Prostate gland (tissue), 2 donors: ENCODE results near the gene MPC1.

Experiments used
- POLR2A ChIP-seq: fragments of 450-650 bp; IDR thresholded peaks from one replicate; pipeline ENCODE4 v1.6.1; 2016; ENCODE audit warnings: antibody characterized with exemption, mild to moderate bottlenecking
- POLR2AphosphoS5 ChIP-seq: sonication (generic); formaldehyde crosslinking; IDR thresholded peaks from one replicate; pipeline ENCODE4 v1.6.1; 2017; ENCODE audit warnings: antibody characterized with exemption
- TF ChIP-seq, protein P1 (sequence below), 4 experiments: fragments of 200-600 bp in 2 of 4; fragments of 450-650 bp in 2 of 4; sonication (generic) in 2 of 4; IDR thresholded peaks; 1 replicate in 3 of 4; 2 replicates in 1 of 4; pipeline ENCODE4 v1.5.1; 2016 to 2019; ENCODE audit warnings: antibody characterized with exemption in 4 of 4, mild to moderate bottlenecking in 2 of 4, moderate library complexity in 2 of 4

DNA sequence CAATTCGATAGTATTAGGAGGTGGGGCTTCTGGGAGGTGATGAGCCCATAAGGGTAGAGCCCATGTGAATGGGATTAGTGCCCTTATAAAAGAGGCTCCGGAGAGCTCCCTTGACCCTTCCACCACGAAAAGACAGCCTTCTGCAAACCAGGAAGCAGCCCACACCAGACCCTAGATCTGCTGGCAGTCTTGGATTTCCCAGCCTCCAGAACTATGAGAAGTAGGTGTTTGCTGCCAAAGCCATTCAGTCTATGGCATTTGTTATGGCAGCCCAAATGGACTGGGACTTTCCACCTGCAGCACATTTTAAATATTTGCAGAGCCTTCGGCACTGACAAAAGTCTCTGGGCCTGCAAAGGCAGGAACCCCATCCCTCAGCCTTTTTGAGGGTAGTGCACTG lies 28.6 kb downstream of the MPC1 start:
- TF ChIP-seq POLR2AphosphoS5 (no peak), POLR2A (no peak)
- TF ChIP-seq, protein P1, sequence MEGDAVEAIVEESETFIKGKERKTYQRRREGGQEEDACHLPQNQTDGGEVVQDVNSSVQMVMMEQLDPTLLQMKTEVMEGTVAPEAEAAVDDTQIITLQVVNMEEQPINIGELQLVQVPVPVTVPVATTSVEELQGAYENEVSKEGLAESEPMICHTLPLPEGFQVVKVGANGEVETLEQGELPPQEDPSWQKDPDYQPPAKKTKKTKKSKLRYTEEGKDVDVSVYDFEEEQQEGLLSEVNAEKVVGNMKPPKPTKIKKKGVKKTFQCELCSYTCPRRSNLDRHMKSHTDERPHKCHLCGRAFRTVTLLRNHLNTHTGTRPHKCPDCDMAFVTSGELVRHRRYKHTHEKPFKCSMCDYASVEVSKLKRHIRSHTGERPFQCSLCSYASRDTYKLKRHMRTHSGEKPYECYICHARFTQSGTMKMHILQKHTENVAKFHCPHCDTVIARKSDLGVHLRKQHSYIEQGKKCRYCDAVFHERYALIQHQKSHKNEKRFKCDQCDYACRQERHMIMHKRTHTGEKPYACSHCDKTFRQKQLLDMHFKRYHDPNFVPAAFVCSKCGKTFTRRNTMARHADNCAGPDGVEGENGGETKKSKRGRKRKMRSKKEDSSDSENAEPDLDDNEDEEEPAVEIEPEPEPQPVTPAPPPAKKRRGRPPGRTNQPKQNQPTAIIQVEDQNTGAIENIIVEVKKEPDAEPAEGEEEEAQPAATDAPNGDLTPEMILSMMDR (IDR thresholded peaks at IDR 0.05) = no peak
